Kidney (tissue), 14 donors: Measurements from ENCODE around the gene CHMP1B. TPM values are rescaled to one million over a fixed set of nuclear protein-coding genes. Genes with fewer than 3 reads are reported as not detected.

Experiments
- DNase-seq, 5 donors: peaks; one replicate each; pipeline ENCODE4 v3.0.0-alpha.2; 2013 to 2020
- FAIRE-seq: peaks from 2 replicates; lab custom pipeline; 2012; peaks lifted over from hg19 to GRCh38; lab: Jason Lieb, UNC
- H3K27ac ChIP-seq, 2 donors: one replicate each; pipeline ENCODE4 v1.7.0; 2013; ENCODE audit warnings: low read depth in 2 of 2, low read length in 2 of 2, inconsistent platforms in 1 of 2
- H3K27me3 ChIP-seq: one replicate; pipeline ENCODE4 v1.7.1; 2013; ENCODE audit warnings: low read length, inconsistent platforms; ENCODE audit not compliant: control insufficient read depth, insufficient read depth
- H3K36me3 ChIP-seq, 3 donors: one replicate each; pipeline versions ENCODE4 v1.7.0 to v1.7.1; 2013; ENCODE audit warnings: low read length in 3 of 3, control low read depth in 1 of 3, inconsistent platforms in 1 of 3; ENCODE audit not compliant: insufficient read depth in 3 of 3, control insufficient read depth in 2 of 3
- H3K4me1 ChIP-seq, 3 donors: one replicate each; pipeline versions ENCODE4 v1.7.0 to v1.7.1; 2013; ENCODE audit warnings: low read length in 3 of 3, inconsistent platforms in 1 of 3, low read depth in 1 of 3; ENCODE audit not compliant: control insufficient read depth in 2 of 3, insufficient read depth in 2 of 3
- H3K4me3 ChIP-seq, 3 donors: one replicate each; pipeline versions ENCODE4 v1.7.0 to v1.8.1; 2013; ENCODE audit warnings: low read length in 3 of 3, control low read depth in 1 of 3, inconsistent platforms in 1 of 3
- H3K9ac ChIP-seq, 3 donors: one replicate each; pipeline versions ENCODE4 v1.7.0 to v1.7.1; 2013; ENCODE audit warnings: low read length in 3 of 3, control low read depth in 1 of 3, inconsistent platforms in 1 of 3
- H3K9me3 ChIP-seq, 3 donors: one replicate each; pipeline versions ENCODE4 v1.7.0 to v1.7.1; 2013; ENCODE audit warnings: low read length in 3 of 3, control low read depth in 1 of 3, inconsistent platforms in 1 of 3; ENCODE audit not compliant: control insufficient read depth in 2 of 3, insufficient read depth in 1 of 3
- intact Hi-C: fragments of 100-400 bp; cut with DNase I; formaldehyde crosslinking; loops from one replicate; pipeline ENCODE4 v1.11.1; 2022
- polyA plus RNA-seq: library from polyadenylated mRNA; stranded (reverse); fragments of 350-450 nt; fragmentation: Illumina TruSeq; extraction: RNeasy Lipid Tissue Mini Kit (QIAGEN cat#74804); gene quantifications from one replicate; pipeline ENCODE4 v1.2.3, GENCODE V29; 2014; ENCODE audit warnings: low read depth, low replicate concordance; ENCODE audit not compliant: insufficient read depth
- total RNA-seq: library from RNA; stranded (reverse); fragmentation: NEBNext Ultra II Directional; extraction: Animal tissue kit (Norgen Biotek cat#: 25700); gene quantifications from one replicate; pipeline ENCODE4 v1.2.1, GENCODE V29; 2021
- TF ChIP-seq, protein P1 (sequence below): IDR thresholded peaks from 3 replicates; pipeline ENCODE4 v1.5.1; 2012; ENCODE audit warnings: mild to moderate bottlenecking, moderate library complexity, borderline replicate concordance; ENCODE audit not compliant: insufficient read depth; ENCODE audit errors: extremely low read depth
- donor health status: control.
- donor health status: control.
- donor health status: control.
- donor health status: control.
- donor health status: control.
- donor health status: DM: yes; HTN: yes; CAD: no.
- donor health status: Normal renal cell carcinoma (clear cell type).

Gene CHMP1B
- total and polyA plus RNA-seq, 2 donors from 2014 or later, result 34.5 to 47.4 TPM

DNA sequence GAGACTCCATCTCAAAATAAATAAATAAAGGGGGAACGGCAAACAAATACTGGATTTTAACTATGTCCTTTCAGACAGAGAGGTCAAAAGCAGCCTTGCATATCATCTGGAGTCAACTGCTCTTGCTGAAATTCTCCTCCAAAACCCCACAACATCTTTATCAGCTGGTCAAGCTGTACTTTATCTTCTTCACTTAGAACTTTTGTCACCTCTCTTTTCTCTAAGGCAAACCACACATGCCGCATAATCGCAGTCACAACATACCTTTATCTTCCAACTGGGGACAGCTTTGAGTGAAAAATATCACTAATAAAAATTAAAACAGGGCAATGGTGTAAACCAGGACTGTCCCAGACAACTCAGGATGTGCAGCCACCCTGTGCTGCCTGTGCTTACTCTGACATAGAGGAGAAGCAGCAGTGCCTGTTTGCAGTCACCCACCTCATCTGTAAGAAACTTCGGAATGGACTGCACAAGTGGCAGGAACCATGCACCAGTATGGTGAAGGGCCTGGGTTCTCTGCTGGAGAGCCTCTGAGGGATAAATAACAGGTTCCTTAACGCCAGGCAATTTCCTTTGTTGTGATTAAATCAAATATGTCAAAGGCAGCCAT is 50.7 kb downstream of the CHMP1B start:
- TF ChIP-seq, protein P1, sequence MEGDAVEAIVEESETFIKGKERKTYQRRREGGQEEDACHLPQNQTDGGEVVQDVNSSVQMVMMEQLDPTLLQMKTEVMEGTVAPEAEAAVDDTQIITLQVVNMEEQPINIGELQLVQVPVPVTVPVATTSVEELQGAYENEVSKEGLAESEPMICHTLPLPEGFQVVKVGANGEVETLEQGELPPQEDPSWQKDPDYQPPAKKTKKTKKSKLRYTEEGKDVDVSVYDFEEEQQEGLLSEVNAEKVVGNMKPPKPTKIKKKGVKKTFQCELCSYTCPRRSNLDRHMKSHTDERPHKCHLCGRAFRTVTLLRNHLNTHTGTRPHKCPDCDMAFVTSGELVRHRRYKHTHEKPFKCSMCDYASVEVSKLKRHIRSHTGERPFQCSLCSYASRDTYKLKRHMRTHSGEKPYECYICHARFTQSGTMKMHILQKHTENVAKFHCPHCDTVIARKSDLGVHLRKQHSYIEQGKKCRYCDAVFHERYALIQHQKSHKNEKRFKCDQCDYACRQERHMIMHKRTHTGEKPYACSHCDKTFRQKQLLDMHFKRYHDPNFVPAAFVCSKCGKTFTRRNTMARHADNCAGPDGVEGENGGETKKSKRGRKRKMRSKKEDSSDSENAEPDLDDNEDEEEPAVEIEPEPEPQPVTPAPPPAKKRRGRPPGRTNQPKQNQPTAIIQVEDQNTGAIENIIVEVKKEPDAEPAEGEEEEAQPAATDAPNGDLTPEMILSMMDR, result no peak
- H3K9ac ChIP-seq, result no peak overlapping the region
- H3K9me3 ChIP-seq, result no peaks in the 10 kb centered on the region
- peaks cover 0 to 7% (median 4%) of the 10 kb centered on the region in 3 donors for H3K36me3 ChIP-seq
- H3K4me3 ChIP-seq, result no peak overlapping the region
- H3K4me1 ChIP-seq, result peaks cover under 1 to 7% (median 6%) of the 10 kb centered on the region in 3 donors
- intact Hi-C loops, result no loop called here
- FAIRE-seq (no peak), DNase-seq (no peak)
- H3K27me3 ChIP-seq, result no peaks in the 10 kb centered on the region
- H3K27ac ChIP-seq, result no peak overlapping the region

DNA sequence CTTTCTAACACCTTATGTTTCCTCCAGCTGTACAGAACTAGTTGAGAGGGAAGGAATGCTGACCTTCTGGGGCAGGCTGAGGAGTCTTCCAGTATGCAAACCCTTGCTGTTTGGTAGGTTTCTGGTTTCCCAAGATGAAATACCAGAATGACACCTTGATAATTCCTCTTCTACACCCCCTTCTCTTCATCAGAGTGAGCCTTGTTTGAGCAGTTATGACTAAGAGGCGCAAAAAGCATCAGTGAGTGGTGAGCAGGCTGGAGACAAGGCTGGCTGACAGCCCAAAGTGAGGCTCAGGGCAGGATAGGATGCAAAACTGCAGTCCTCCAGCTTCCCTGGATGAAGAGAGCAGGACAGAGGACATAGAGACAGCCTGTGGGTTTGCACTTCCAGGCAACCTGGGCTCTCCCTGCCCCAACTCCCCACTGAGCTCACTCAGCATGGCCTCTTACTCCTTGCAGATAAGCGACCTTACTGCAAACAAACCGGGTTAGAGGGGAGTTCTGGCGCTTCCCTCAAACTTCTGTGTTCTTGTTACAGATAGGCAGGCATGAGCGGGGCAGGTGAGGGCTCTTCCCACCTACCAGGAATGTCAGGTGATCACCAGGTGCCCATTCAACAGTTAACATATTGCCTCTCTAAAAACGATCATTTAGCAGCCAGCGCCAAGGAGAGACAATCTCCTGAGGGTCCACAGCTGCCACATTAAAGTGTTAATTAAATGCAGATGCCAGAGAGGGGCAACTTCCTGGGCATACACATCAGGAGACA is 51.5 kb downstream of the CHMP1B start:
- H3K4me3 ChIP-seq, result no peak overlapping the region
- no peak for DNase-seq
- no peaks in the 10 kb centered on the region for H3K9me3 ChIP-seq
- no peaks in the 10 kb centered on the region for H3K27me3 ChIP-seq
- H3K36me3 ChIP-seq, result peaks cover 0 to 7% (median 4%) of the 10 kb centered on the region in 3 donors
- intact Hi-C loops, result no loop called here
- FAIRE-seq, result no peak
- H3K4me1 ChIP-seq, result peaks cover 3 to 11% (median 10%) of the 10 kb centered on the region in 3 donors
- TF ChIP-seq, protein P1, result no peak
- no peak overlapping the region for H3K27ac ChIP-seq
- H3K9ac ChIP-seq, result no peak overlapping the region

Other genes with a start within 250 kb of the CHMP1B start
- not detected for gene SLC35G4, start 241.8 kb upstream of the CHMP1B start, total RNA-seq
- not detected for gene SLC35G4, start 241.8 kb upstream of the CHMP1B start, polyA plus RNA-seq
- 9.7 TPM for gene GNAL, start 162.1 kb upstream of the CHMP1B start, total RNA-seq
- gene GNAL, start 162.1 kb upstream of the CHMP1B start, polyA plus RNA-seq, result 1.8 TPM
- gene MPPE1, start 56.9 kb downstream of the CHMP1B start, total RNA-seq, result 71.8 TPM
- 48.1 TPM for gene MPPE1, start 56.9 kb downstream of the CHMP1B start, polyA plus RNA-seq
- 157 TPM for gene IMPA2, start 130.1 kb downstream of the CHMP1B start, total RNA-seq
- 348 TPM for gene IMPA2, start 130.1 kb downstream of the CHMP1B start, polyA plus RNA-seq
- not detected for gene ANKRD62, start 242.4 kb downstream of the CHMP1B start, total RNA-seq
- not detected for gene ANKRD62, start 242.4 kb downstream of the CHMP1B start, polyA plus RNA-seq